DMS53 (cell line): ENCODE results near the gene TSHZ2.

Experiments used
- DNase-seq: peaks from one replicate; lab custom pipeline; 2025; lab: John Stamatoyannopoulos, UW

The TSHZ2 gene

GRCh38 chr20:53284696-53285095, 312.5 kb downstream of the TSHZ2 start:
- no peak for DNase-seq

DNA sequence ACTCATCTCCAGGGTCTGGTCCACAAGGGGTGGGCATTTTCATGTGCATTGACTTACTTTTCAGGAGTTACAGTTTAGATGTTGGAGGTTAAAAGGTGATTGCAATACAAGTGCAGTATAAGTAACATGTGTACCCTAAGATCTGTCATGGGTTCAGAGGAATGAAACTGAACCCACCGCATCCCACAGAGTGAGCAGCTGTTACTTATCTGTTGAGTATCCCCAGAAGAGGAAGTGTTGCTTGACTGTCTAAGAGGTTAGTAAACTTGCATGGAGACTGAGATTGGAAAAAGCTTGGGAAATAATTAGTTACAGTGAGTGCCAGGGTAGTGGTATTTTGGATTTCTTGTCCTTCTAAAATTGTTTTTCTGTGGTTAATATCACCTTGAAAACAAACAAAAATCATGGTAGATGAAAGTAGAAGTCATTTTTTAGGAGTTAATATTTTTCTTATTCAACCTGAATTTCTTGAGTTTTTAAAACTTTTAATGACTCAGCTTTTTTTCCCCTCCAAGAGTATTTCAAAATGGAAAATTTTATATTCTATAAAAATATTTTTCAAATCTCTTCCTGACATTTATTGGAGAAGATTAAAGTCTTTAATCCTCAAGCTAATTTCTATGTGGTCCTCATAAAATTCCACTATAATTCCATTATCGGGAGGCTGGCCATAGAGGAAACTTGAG, 315.3 kb downstream of the TSHZ2 start:
- DNase-seq = no peak

DNA sequence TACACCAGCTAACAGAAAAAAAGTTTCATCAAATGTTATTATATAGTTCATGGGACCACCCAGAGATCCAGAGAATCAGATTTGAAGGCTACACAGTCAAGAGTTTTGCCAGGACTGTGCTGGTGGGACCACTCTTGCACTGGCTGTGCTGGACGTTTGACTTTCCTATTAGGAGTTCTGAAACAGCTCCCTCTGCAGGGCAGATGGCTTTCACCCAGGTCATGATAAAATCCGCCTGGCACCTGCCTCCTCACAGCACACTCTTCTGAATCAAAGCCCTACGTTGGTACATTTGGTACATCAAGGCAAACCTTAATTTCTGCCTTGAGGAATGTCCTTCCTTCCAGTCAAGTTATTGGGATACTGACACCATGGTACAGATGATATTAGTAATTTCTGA, 319.4 kb downstream of the TSHZ2 start:
- DNase-seq = peak; percentile 9

DNA sequence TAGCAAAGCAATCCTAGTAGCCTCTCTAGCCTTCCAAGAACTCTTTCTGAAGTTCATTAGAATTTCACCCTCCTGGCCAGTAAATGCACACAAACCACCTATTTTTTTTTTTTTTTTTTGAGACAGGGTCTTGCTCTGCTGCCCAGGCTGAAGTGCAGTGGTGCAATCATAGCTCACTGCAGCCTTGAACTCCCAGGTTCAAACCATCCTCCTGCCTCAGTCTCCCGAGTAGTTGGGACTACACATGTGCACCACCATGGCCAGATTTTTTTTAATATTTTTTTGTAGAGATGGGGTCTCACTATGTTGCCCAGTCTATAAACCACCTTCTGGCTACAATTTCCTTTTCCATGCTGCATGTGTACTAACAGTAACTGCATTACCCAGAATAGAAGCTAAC, 320.2 kb downstream of the TSHZ2 start:
- no peak for DNase-seq

- no peak for DNase-seq
These were observed 322.6 kb downstream of the TSHZ2 start for GRCh38 chr20:53294804-53295203.

DNA sequence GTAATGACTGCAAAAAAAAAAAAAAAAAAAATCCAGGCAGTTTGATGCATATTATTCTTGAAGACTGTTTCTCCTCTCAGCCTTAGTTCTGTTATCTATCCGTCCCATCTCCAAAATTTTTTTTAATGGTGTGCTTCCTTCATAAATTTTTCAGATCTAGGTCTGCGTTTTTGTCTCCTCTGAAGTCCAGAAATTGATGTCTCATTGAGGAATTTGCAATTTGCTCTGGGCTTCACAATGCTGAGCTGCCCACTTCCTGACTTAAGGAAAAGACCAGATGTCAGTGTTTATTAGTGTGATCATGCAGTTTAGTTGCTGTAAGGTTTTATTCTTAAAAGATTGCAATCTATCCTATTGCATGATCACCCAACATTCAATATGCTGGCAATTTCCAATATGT, 323.9 kb downstream of the TSHZ2 start:
- no peak for DNase-seq

GRCh38 chr20:53296451-53297153, 324.4 kb downstream of the TSHZ2 start:
- DNase-seq = no peak

GRCh38 chr20:53297154-53297529, 325.0 kb downstream of the TSHZ2 start:
- DNase-seq = no peak

DNA sequence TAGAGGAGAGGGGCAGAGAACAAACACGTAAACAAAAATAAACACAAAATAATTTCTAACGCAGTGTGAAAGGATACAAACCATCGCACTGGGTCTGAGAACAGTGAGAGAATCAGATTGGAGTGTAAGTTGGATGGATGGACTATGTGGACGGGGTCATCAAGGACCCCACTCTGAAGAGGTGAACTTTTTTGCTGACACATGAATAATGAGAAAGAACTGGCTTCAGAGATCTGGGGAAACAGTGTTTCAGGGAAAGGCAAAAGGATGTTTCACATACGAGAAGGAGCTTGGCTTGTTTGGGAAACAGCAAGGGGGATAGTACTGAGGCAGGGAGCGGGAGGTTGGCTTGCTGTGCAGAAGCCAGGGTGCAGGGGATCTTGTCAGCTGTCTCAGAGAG, 326.1 kb downstream of the TSHZ2 start:
- no peak for DNase-seq

DNA sequence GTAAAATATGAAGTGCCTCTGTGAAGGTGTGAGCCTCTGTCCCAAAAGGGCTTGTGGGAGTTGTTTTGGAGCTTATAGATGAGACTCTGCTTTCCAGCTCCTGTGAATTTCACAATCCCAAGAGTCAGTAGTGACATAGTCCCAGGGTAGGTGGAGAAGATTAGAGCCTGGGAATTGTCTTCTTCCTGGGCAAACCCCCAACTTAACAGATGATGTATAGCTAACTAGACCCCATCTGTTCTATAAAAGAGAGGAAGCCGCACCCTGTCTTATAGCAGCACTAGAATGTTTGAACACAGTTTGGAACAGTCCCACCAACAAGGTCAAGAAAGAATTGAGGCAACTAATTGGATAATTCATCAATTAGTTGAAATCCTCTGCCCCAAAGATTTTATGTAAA, 326.8 kb downstream of the TSHZ2 start:
- no peak for DNase-seq

DNA sequence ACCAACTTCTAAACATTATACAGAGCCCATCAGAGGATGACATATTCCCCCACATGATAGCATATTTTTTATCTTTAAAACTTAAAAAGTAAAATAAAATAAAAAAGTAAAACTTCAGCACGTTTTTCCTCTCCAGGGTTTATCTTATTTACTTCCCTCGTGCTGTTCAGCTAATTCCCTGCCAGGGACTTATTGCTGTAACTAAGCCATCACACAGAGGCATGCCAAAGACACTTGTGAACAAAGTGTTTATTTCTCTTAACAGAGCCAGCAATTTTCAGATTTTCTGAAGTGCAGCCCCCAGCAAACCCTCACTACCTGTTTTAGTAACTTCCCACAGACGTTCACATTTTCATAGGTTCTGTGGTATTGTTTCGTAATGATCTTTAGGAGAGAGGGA, 327.7 kb downstream of the TSHZ2 start:
- DNase-seq = no peak

GRCh38 chr20:53301869-53302268, 329.7 kb downstream of the TSHZ2 start:
- no peak for DNase-seq

DNA sequence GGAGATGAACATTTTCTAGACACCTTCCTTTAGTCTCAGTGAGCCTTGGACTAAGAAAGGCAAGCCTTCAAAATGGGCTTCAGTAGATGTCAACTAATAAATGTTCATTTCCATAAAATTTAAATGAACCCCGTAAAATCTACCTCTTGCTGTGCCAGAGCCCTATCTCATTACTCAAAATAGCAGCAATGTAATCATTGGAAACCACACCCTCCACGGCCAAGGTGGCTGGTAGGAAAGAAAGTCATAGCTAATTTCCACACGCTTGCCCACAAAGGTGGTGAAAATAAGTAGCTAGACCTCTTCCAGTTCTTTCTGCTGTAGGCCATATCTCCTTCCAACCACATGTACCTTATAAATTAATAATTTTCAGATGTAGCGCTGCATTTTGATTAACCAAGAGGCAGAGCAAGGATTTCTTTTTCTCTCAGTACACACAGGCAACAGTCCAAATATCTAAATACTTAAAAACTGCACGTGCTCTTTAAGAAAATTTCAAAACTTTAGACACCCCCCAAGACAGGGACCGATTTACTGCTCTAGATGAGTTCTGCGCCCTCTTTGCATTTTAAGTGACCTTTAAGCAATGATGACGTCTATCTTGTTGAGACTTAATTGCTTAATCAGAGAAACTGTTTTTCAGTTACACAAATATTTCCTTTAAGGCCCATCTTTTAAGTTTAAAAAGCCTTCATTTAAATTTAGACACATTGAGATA, 330.7 kb downstream of the TSHZ2 start:
- no peak for DNase-seq

- DNase-seq = no peak
These were observed 331.2 kb downstream of the TSHZ2 start for GRCh38 chr20:53303413-53303760.

DNA sequence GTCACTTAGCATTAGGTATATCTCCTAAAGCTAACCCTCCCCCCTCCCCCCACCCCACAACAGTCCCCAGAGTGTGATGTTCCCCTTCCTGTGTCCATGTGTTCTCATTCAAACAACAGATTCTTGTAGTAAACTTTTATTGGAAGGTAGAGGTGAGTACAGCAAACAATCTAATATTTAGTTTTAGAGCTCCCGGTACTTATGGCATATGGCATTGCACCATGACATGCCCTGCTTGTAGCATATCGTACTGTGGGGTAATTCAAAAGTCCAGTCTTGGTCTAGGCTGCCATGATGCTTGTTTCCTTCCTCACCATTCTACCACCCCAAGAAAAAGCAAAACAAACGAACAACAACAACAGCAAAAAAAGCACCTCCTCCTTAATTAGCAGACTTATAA, 332.0 kb downstream of the TSHZ2 start:
- DNase-seq = no peak

DNA sequence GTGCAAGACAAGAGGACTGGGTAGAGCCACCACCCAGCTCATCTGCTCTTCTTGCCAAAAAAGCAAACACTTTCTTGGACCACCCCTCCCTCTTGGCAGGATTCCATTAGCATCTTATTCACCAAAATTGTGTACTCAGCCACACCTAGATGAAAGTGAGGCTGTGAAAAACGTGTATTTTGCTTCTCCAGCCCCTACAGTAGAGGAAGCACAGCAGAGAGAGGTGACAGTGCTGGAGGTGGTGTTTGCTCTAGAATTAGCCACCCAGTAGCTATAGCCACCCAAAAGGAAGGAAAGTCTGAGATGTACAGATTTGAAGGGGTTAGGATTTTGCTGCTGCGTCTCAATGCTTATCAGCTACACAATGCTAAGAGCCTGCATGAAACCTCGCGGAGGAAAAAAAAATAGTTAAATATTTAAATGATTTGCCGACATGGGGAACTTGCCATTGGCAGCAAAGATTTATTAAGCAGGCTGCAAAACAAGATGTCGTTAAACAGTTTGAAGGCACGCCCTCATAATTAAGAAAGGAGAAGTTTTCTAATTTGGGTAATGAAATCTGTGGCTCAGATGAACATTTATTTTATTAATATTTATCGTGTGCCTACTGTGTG, 334.1 kb downstream of the TSHZ2 start:
- no peak for DNase-seq

DNA sequence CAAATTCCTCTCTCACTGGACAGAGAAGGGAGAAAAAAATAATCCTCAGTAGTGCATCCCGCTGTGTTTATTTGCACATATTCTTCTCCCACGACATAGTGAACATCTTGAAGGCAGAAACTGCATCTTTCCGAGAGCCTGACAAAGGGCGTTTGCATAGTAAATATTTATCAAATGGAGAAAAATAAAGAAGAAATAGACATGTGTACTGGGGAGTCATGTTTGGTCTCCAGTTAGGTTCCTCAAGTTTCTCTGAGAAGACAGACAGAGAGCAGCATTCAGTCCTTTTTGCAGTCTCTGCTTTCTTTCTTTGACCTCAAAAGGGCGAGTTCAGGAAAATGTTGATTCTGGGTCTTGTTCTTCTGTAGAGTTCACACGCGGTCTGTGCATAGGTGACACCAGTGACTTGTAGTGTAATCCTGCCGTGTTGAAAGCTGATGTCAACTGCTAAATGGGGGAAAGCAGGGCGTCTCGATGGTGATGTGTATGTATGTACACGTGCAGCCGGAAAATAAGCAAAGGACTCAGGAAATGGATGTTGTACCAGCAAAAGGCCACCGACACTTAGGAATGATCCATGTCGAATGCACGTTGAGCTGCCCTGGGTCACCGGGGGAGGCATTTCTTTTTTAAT, 335.9 kb downstream of the TSHZ2 start:
- DNase-seq = no peak

DNA sequence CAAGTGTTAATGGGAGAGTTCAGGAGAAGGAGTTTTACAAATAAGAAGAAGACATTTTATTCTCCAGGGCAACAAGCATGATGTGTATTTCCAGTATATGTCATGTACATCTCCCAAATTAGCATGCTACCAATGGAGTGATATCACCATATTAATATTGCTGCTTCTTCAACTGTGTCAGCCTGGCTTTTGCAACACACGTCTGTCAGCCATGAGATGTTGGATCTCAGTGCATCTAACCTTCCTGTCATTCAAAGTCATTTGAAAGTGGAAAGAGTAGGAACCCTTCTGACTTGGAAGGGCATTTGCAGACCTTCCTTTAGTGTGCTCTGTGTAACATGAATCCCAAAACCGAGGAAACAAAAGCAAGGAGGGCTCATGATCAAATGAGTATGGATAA, 337.4 kb downstream of the TSHZ2 start:
- no peak for DNase-seq

DNA sequence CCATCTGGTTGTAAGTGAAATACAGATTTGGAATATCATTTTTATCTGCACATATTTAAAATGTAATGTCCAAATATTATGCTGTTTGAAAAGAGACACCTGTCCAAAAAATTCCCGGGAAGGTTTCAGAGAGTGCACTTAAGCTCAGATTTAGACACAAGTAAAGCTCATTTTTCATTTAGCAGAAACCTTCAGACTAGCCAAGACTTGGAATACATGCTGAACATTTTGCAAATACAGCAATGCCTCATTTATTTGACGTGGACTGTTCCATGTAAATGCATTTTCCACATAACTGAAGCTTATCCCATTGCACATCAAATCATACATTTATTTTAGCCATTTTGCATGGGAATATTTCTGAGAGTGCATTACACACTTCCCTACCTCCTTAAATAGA, 340.8 kb downstream of the TSHZ2 start:
- no peak for DNase-seq

- no peak for DNase-seq
These were observed 344.2 kb downstream of the TSHZ2 start for GRCh38 chr20:53316206-53316937.

GRCh38 chr20:53319200-53319599, 347.0 kb downstream of the TSHZ2 start:
- no peak for DNase-seq

- no peak for DNase-seq
These were observed 347.6 kb downstream of the TSHZ2 start for GRCh38 chr20:53319716-53320115.
